Mesendoderm (in vitro differentiated cells): Measurements from ENCODE around the gene HAGHL.

Source experiments
- DNase-seq: peaks from one replicate; pipeline ENCODE4 v3.0.0; 2013
- H2AK5ac ChIP-seq: 2 replicates; pipeline ENCODE4 v1.6.1; 2013; ENCODE audit warnings: low read length, inconsistent platforms
- H2BK120ac ChIP-seq: 2 replicates; pipeline ENCODE4 v1.6.1; 2013; ENCODE audit warnings: low read depth, mild to moderate bottlenecking, low read length, moderate library complexity, mixed read lengths
- H2BK15ac ChIP-seq: replicated peaks from 2 replicates; pipeline ENCODE4 v1.6.1; 2013; ENCODE audit warnings: low read depth, mild to moderate bottlenecking, moderate library complexity
- H2BK5ac ChIP-seq: 2 replicates; pipeline ENCODE4 v1.6.1; 2013; ENCODE audit warnings: low read length, inconsistent platforms
- H3K18ac ChIP-seq: 2 replicates; pipeline ENCODE4 v1.6.1; 2013; ENCODE audit warnings: mild to moderate bottlenecking, low read length, mixed read lengths
- H3K23ac ChIP-seq: one replicate; pipeline ENCODE4 v1.6.1; 2013; ENCODE audit warnings: low read length
- H3K27ac ChIP-seq: 2 replicates; pipeline ENCODE4 v1.5.1; 2013; ENCODE audit warnings: low read depth, mild to moderate bottlenecking, inconsistent platforms, low read length, moderate library complexity
- H3K27me3 ChIP-seq: 2 replicates; pipeline ENCODE4 v1.6.1; 2013; ENCODE audit warnings: low read length, control low read depth, mild to moderate bottlenecking, inconsistent platforms; ENCODE audit not compliant: insufficient read depth, poor library complexity
- H3K36me3 ChIP-seq: 2 replicates; pipeline ENCODE4 v1.6.1; 2013; ENCODE audit warnings: low read length, inconsistent platforms; ENCODE audit not compliant: control insufficient read depth, insufficient read depth
- H3K4ac ChIP-seq: one replicate; pipeline ENCODE4 v1.6.1; 2013; ENCODE audit warnings: low read depth, mild to moderate bottlenecking, low read length, moderate library complexity
- H3K4me1 ChIP-seq: 2 replicates; pipeline ENCODE4 v1.6.1; 2013; ENCODE audit warnings: low read depth, low read length, inconsistent platforms; ENCODE audit not compliant: control insufficient read depth
- H3K4me2 ChIP-seq: 2 replicates; pipeline ENCODE4 v1.6.1; 2013; ENCODE audit warnings: low read length
- H3K4me3 ChIP-seq: 2 replicates; pipeline ENCODE4 v1.5.1; 2013; ENCODE audit warnings: mild to moderate bottlenecking, low read length
- H3K56ac ChIP-seq: one replicate; pipeline ENCODE4 v1.6.1; 2013; ENCODE audit warnings: low read length
- H3K79me1 ChIP-seq: 2 replicates; pipeline ENCODE4 v1.6.1; 2013; ENCODE audit warnings: low read length, inconsistent platforms
- H3K79me2 ChIP-seq: 2 replicates; pipeline ENCODE4 v1.6.1; 2013; ENCODE audit warnings: mild to moderate bottlenecking, low read length; ENCODE audit not compliant: control insufficient read depth, insufficient read depth
- H3K9ac ChIP-seq: 2 replicates; pipeline ENCODE4 v1.6.1; 2013; ENCODE audit warnings: low read length, inconsistent platforms
- H4K5ac ChIP-seq: one replicate; pipeline ENCODE4 v1.6.1; 2013; ENCODE audit warnings: low read length
- H4K8ac ChIP-seq: one replicate; pipeline ENCODE4 v1.6.1; 2013; ENCODE audit warnings: low read depth, mild to moderate bottlenecking, control low read depth, low read length, moderate library complexity
- WGBS: extraction: QIAGEN DNeasy Blood & Tissue Kit; methylation state at CpG from one replicate; pipeline ENCODE4 v1.1.7; 2013; ENCODE audit warnings: low lambda C conversion rate, missing lambda C conversion rate; ENCODE audit not compliant: insufficient coverage; ENCODE audit errors: extremely low coverage; 5-methylcytosine and 5-hydroxymethylcytosine counted together

HAGHL gene

GRCh38 chr16:720990-721764, 5.7 kb upstream of the HAGHL start, which contains the start of gene ANTKMT:
ANTKMT (plus strand) TSS chr16:721146; CDS start chr16:721275, 129 bp downstream.
- peak within 1 kb of the TSS; percentile 95 for H3K9ac ChIP-seq
- H4K5ac ChIP-seq = no peak within 1 kb of the TSS
- no peaks in the 10 kb centered on the region for H3K79me1 ChIP-seq
- H3K23ac ChIP-seq = peak within 1 kb of the TSS; percentile 66
- peak within 1 kb of the TSS; percentile 65 for H3K4me3 ChIP-seq
- H3K79me2 ChIP-seq = no peaks in the 10 kb centered on the region
- no peaks in the 10 kb centered on the region for H3K36me3 ChIP-seq
- H3K4me1 ChIP-seq = peaks cover 4% of the 10 kb centered on the region
- H2BK15ac ChIP-seq = no peak within 1 kb of the TSS
- H3K18ac ChIP-seq = peak within 1 kb of the TSS; percentile 54
- no CpG with 5 or more reads among the region's 106 CpGs for WGBS
- peak within 1 kb of the TSS; percentile 92 for H3K4me2 ChIP-seq
- H2BK120ac ChIP-seq = no peak within 1 kb of the TSS
- no peak within 1 kb of the TSS for H2AK5ac ChIP-seq
- peak within 1 kb of the TSS; percentile 50 for H3K4ac ChIP-seq
- DNase-seq = peak; percentile 95
- H3K27ac ChIP-seq = peak within 1 kb of the TSS; percentile 80
- peak within 1 kb of the TSS; percentile 89 for H2BK5ac ChIP-seq
- no peak within 1 kb of the TSS for H4K8ac ChIP-seq
- no peaks in the 10 kb centered on the region for H3K27me3 ChIP-seq
- H3K56ac ChIP-seq = peak within 1 kb of the TSS; percentile 98

GRCh38 chr16:721765-722540, 5.0 kb upstream of the HAGHL start:
- Histone ChIP-seq H3K79me2 (no peaks in the 10 kb centered on the region), H3K4ac (no peak overlapping the region), H2BK15ac (no peak overlapping the region), H4K5ac (no peak overlapping the region), H3K23ac (no peak overlapping the region), H3K27me3 (no peaks in the 10 kb centered on the region), H4K8ac (no peak overlapping the region), H3K56ac (peak overlapping the region; percentile 49), H3K4me3 (no peak overlapping the region), H2BK5ac (no peak overlapping the region), H3K9ac (no peak overlapping the region), H3K4me2 (no peak overlapping the region), H3K79me1 (no peaks in the 10 kb centered on the region), H2AK5ac (no peak overlapping the region), H3K4me1 (peaks cover 4% of the 10 kb centered on the region), H3K36me3 (no peaks in the 10 kb centered on the region), H2BK120ac (no peak overlapping the region), H3K27ac (no peak overlapping the region), H3K18ac (no peak overlapping the region)
- DNase-seq = no peak
- WGBS = no CpG with 5 or more reads among the region's 51 CpGs

- H2BK5ac ChIP-seq = no peak overlapping the region
- H3K4me3 ChIP-seq = no peak overlapping the region
- H3K23ac ChIP-seq = no peak overlapping the region
- no peak overlapping the region for H2BK15ac ChIP-seq
- no peak overlapping the region for H3K4me2 ChIP-seq
- no peaks in the 10 kb centered on the region for H3K79me1 ChIP-seq
- no peaks in the 10 kb centered on the region for H3K36me3 ChIP-seq
- WGBS = no CpG with 5 or more reads among the region's 24 CpGs
- no peaks in the 10 kb centered on the region for H3K79me2 ChIP-seq
- H3K27me3 ChIP-seq = no peaks in the 10 kb centered on the region
- no peak overlapping the region for H3K4ac ChIP-seq
- no peak overlapping the region for H2BK120ac ChIP-seq
- no peak overlapping the region for H3K27ac ChIP-seq
- H4K8ac ChIP-seq = no peak overlapping the region
- no peak overlapping the region for H3K56ac ChIP-seq
- no peak overlapping the region for H3K9ac ChIP-seq
- DNase-seq = no peak
- no peak overlapping the region for H4K5ac ChIP-seq
- no peak overlapping the region for H3K18ac ChIP-seq
- H2AK5ac ChIP-seq = no peak overlapping the region
- peaks cover 4% of the 10 kb centered on the region for H3K4me1 ChIP-seq
Observed at GRCh38 chr16:722835-723633, 3.9 kb upstream of the HAGHL start.

- Histone ChIP-seq H2BK5ac (no peak overlapping the region), H2BK15ac (no peak overlapping the region), H2AK5ac (no peak overlapping the region), H3K9ac (no peak overlapping the region), H3K4me2 (no peak overlapping the region), H3K27me3 (no peaks in the 10 kb centered on the region), H3K4me1 (peaks cover 4% of the 10 kb centered on the region), H3K27ac (no peak overlapping the region), H3K23ac (no peak overlapping the region), H4K8ac (no peak overlapping the region), H3K18ac (no peak overlapping the region), H4K5ac (no peak overlapping the region), H3K4ac (no peak overlapping the region), H3K4me3 (no peak overlapping the region), H3K36me3 (no peaks in the 10 kb centered on the region), H3K79me1 (no peaks in the 10 kb centered on the region), H3K56ac (no peak overlapping the region), H3K79me2 (no peaks in the 10 kb centered on the region), H2BK120ac (no peak overlapping the region)
- WGBS = no CpG with 5 or more reads among the region's 9 CpGs
- no peak for DNase-seq
Observed at GRCh38 chr16:723695-724094, 3.2 kb upstream of the HAGHL start.

GRCh38 chr16:724188-725040, 2.5 kb upstream of the HAGHL start:
- H3K4me1 ChIP-seq = peaks cover 4% of the 10 kb centered on the region
- H3K4me3 ChIP-seq = no peak overlapping the region
- no peaks in the 10 kb centered on the region for H3K27me3 ChIP-seq
- no peak overlapping the region for H2BK120ac ChIP-seq
- no peak overlapping the region for H3K4ac ChIP-seq
- H3K9ac ChIP-seq = no peak overlapping the region
- H4K5ac ChIP-seq = no peak overlapping the region
- H3K56ac ChIP-seq = no peak overlapping the region
- H2BK5ac ChIP-seq = no peak overlapping the region
- no peaks in the 10 kb centered on the region for H3K36me3 ChIP-seq
- H3K27ac ChIP-seq = no peak overlapping the region
- no peak overlapping the region for H3K18ac ChIP-seq
- no peak overlapping the region for H2AK5ac ChIP-seq
- no peak overlapping the region for H4K8ac ChIP-seq
- no peak overlapping the region for H3K23ac ChIP-seq
- no peaks in the 10 kb centered on the region for H3K79me1 ChIP-seq
- no peak overlapping the region for H2BK15ac ChIP-seq
- no peak overlapping the region for H3K4me2 ChIP-seq
- DNase-seq = no peak
- WGBS = no CpG with 5 or more reads among the region's 29 CpGs
- H3K79me2 ChIP-seq = no peaks in the 10 kb centered on the region
